NB4 (cell line): ENCODE results near the gene COX6A1.
A peak's percentile ranks its signal among the peaks of the same experiment; 100 is the strongest.

Experiments used
- MYC ChIP-seq: IDR thresholded peaks from 2 replicates; pipeline ENCODE4 v1.6.1; 2011; ENCODE audit warnings: low read depth, low read length
- POLR2A ChIP-seq: IDR thresholded peaks from 2 replicates; pipeline ENCODE4 v1.6.1; 2011; ENCODE audit warnings: mild to moderate bottlenecking; ENCODE audit not compliant: insufficient read length; ENCODE audit errors: extremely low read depth
- TF ChIP-seq, protein P1 (sequence below): IDR thresholded peaks from one replicate; pipeline ENCODE4 v1.5.1; 2012; ENCODE audit warnings: low read depth, low read length
- TF ChIP-seq, protein P2 (sequence below): IDR thresholded peaks from 2 replicates; pipeline ENCODE4 v1.6.1; 2011; ENCODE audit warnings: low read depth, low read length

DNA sequence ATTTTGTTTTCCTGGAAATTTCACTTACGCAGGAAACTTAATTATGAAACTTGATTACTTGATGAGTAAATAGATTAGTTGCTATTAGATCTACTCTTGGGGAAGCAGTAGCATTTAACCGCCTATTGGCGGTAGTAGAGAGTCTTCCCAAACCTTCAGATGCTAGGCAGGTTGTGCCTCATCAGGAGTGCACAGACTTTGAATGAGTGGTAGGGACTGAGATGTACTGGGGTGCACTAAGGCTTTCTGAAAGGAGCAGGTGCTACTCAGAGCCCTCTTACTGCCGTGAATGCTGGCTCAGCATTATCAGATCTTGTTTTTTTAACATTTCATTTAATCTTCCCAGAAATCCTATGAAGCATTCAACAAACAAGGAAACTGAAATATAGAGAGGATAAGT, 16.1 kb downstream of the COX6A1 start:
- TF ChIP-seq POLR2A, result no peak
- TF ChIP-seq, protein P1, sequence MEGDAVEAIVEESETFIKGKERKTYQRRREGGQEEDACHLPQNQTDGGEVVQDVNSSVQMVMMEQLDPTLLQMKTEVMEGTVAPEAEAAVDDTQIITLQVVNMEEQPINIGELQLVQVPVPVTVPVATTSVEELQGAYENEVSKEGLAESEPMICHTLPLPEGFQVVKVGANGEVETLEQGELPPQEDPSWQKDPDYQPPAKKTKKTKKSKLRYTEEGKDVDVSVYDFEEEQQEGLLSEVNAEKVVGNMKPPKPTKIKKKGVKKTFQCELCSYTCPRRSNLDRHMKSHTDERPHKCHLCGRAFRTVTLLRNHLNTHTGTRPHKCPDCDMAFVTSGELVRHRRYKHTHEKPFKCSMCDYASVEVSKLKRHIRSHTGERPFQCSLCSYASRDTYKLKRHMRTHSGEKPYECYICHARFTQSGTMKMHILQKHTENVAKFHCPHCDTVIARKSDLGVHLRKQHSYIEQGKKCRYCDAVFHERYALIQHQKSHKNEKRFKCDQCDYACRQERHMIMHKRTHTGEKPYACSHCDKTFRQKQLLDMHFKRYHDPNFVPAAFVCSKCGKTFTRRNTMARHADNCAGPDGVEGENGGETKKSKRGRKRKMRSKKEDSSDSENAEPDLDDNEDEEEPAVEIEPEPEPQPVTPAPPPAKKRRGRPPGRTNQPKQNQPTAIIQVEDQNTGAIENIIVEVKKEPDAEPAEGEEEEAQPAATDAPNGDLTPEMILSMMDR, result peak; percentile 88
- TF ChIP-seq, protein P2, sequence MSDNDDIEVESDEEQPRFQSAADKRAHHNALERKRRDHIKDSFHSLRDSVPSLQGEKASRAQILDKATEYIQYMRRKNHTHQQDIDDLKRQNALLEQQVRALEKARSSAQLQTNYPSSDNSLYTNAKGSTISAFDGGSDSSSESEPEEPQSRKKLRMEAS, result no peak
- no peak for TF ChIP-seq MYC
